ENCODE data around the gene OSBP.

Gene OSBP

DNA sequence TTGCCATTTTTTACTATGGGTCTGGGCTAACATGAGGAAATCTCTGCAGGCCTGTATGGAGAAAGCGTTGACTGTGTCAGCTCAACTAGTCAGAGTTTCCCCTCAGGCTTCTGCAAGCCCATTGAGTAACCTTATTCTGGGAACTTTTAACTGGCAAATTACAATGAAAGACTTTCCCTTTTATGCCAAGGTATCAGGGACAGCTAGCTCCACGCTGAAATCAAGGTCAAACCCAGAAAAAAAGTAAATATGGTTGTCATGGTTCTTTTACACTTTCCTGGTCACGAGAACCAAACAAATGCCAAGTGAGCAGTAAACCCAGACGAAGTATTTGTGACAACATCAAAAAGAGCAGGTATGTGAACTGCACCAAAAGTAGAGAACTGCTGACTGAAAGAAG lies 13.8 kb downstream of the OSBP start:
- Histone ChIP-seq H3K4me3 (ENCODE audit: extremely low read depth, insufficient read depth, low read length, poor library complexity, severe bottlenecking) (no peak overlapping the region), H3K9me3 (ENCODE audit: control insufficient read depth, low read length) (no peaks in the 10 kb centered on the region), H3K36me3 (ENCODE audit: control insufficient read depth, insufficient read depth, low read length) (peaks cover 98% of the 10 kb centered on the region), H3K4me1 (ENCODE audit: control insufficient read depth, insufficient read depth, low read length, poor library complexity, severe bottlenecking) (no peaks in the 10 kb centered on the region), H3K27ac (ENCODE audit: low read depth, low read length, severe bottlenecking) (no peak overlapping the region)
- WGBS, 2 experiments (ENCODE audit: insufficient coverage in 2 of 2) = 87 to 98% methylated on average over 4 of the region's 4 CpGs

DNA sequence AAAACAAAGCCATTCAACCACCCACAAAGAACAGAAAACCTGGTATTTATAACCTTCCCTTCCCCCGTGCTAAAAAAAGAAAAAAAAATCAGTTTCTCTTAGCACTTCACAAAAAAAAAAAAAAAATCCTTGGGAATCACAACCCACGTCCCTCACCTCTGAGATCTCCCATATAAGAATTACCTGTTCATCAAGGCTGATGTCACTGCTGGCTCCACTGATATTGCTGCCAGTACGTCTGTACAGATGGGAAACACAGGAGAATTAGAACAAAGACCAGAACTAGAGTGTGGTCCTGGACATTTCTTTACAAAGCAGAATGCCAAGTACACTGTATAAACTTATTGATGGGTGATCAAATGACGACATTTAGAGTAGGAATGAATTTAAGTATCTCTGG lies 14.9 kb downstream of the OSBP start:
- WGBS, 2 experiments (ENCODE audit: insufficient coverage in 2 of 2) = 80 to 100% methylated on average over 1 of the region's 4 CpGs
- Histone ChIP-seq H3K9me3 (ENCODE audit: control insufficient read depth, low read length) (no peaks in the 10 kb centered on the region), H3K4me3 (ENCODE audit: extremely low read depth, insufficient read depth, low read length, poor library complexity, severe bottlenecking) (no peak overlapping the region), H3K4me1 (ENCODE audit: control insufficient read depth, insufficient read depth, low read length, poor library complexity, severe bottlenecking) (no peaks in the 10 kb centered on the region), H3K27ac (ENCODE audit: low read depth, low read length, severe bottlenecking) (no peak overlapping the region), H3K36me3 (ENCODE audit: control insufficient read depth, insufficient read depth, low read length) (peaks cover 96% of the 10 kb centered on the region)

DNA sequence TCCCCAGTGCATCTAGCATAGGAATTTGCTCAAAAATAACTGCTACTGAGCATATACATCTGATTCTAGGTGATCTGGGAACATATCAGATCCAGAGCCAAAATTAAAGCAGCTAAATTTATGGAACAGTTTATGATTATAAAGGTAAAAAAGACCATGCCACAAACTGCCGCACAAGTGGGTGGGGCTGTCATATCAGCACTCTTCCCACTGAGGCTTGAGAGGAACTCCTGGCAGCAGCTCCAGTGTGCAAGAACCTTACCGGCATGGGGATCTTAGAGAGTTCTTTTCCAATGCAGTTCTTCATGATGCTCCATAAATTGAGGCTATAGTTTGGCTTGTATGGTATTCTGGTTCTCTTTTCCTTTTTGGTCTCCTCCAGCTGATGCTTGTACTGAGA lies 15.3 kb downstream of the OSBP start:
- no peaks in the 10 kb centered on the region for H3K9me3 ChIP-seq (ENCODE audit: control insufficient read depth, low read length)
- H3K4me1 ChIP-seq (ENCODE audit: control insufficient read depth, insufficient read depth, low read length, poor library complexity, severe bottlenecking) = no peaks in the 10 kb centered on the region
- H3K27ac ChIP-seq (ENCODE audit: low read depth, low read length, severe bottlenecking) = no peak overlapping the region
- WGBS, 2 experiments (ENCODE audit: insufficient coverage in 2 of 2) = 92 to 100% methylated on average over 2 of the region's 2 CpGs
- no peak overlapping the region for H3K4me3 ChIP-seq (ENCODE audit: extremely low read depth, insufficient read depth, low read length, poor library complexity, severe bottlenecking)
- H3K36me3 ChIP-seq (ENCODE audit: control insufficient read depth, insufficient read depth, low read length) = peaks cover 96% of the 10 kb centered on the region

DNA sequence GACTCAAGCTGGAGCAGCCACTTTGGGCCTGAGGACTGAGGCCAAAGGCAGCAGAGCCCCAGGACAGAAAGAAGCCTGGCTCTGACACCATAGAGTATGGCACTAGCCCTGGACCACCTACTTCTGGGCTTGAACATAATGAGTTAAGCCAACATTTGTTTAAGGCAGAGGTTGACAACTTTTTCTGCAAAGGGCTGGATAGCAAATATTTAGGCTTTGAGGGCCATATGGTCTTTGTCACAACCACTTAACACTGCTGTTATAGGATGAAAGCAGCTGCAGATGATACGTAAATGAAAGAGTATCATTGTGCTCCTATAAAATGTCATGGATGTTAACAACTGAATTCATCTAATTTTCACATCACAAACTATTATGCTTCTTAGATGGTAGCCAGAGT lies 16.6 kb downstream of the OSBP start:
- H3K4me1 ChIP-seq (ENCODE audit: control insufficient read depth, insufficient read depth, low read length, poor library complexity, severe bottlenecking) = no peaks in the 10 kb centered on the region
- peaks cover 97% of the 10 kb centered on the region for H3K36me3 ChIP-seq (ENCODE audit: control insufficient read depth, insufficient read depth, low read length)
- no peaks in the 10 kb centered on the region for H3K9me3 ChIP-seq (ENCODE audit: control insufficient read depth, low read length)
- WGBS, 2 experiments (ENCODE audit: insufficient coverage in 2 of 2) = no CpG with 5 or more reads among the region's 1 CpG
- no peak overlapping the region for H3K4me3 ChIP-seq (ENCODE audit: extremely low read depth, insufficient read depth, low read length, poor library complexity, severe bottlenecking)
- H3K27ac ChIP-seq (ENCODE audit: low read depth, low read length, severe bottlenecking) = no peak overlapping the region

DNA sequence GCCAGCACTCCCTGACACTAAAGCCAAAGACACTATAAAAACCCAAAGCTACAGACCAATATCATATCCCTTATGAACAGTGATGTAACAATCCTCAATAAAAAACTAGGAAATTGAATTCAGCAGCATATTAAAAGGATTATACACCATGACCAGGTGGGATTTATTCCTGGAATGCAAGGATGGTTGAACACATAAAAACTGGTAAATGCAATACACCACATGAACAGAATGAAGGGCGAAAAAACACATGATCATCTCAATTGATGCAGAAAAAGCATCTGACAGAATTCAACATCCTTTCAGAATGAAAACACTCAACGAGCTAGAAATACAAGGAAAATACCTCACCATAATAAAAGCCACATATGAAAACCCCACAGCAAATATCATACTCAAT lies 31.3 kb downstream of the OSBP start:
- no peaks in the 10 kb centered on the region for H3K4me1 ChIP-seq (ENCODE audit: control insufficient read depth, insufficient read depth, low read length, poor library complexity, severe bottlenecking)
- peaks cover 92% of the 10 kb centered on the region for H3K36me3 ChIP-seq (ENCODE audit: control insufficient read depth, insufficient read depth, low read length)
- H3K4me3 ChIP-seq (ENCODE audit: extremely low read depth, insufficient read depth, low read length, poor library complexity, severe bottlenecking) = no peak overlapping the region
- WGBS, 2 experiments (ENCODE audit: insufficient coverage in 2 of 2) = 100% methylated on average over 2 of the region's 2 CpGs
- H3K27ac ChIP-seq (ENCODE audit: low read depth, low read length, severe bottlenecking) = no peak overlapping the region
- H3K9me3 ChIP-seq (ENCODE audit: control insufficient read depth, low read length) = peaks cover 18% of the 10 kb centered on the region

DNA sequence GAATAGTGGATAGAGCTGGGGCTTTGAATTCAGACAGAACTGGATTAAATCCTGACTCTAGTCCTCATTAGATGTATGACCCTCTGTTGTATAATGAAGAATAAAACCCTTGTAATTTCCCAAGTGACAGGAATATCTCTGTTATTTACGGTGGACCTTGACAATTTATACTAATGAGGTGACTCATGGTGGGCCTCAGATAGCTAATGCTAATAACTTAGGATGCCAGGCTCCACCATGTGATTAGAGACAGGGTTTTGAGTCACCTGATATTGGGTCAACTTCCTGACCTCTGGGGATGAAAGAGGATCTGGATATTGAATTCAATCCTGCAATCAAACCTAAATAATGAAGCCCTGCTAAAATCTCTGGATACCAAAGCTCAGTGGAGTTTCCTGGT lies 33.6 kb downstream of the OSBP start:
- no peaks in the 10 kb centered on the region for H3K4me1 ChIP-seq (ENCODE audit: control insufficient read depth, insufficient read depth, low read length, poor library complexity, severe bottlenecking)
- WGBS, 2 experiments (ENCODE audit: insufficient coverage in 2 of 2) = 91 to 100% methylated on average over 1 of the region's 1 CpG
- peaks cover 91% of the 10 kb centered on the region for H3K36me3 ChIP-seq (ENCODE audit: control insufficient read depth, insufficient read depth, low read length)
- no peak overlapping the region for H3K4me3 ChIP-seq (ENCODE audit: extremely low read depth, insufficient read depth, low read length, poor library complexity, severe bottlenecking)
- peaks cover 18% of the 10 kb centered on the region for H3K9me3 ChIP-seq (ENCODE audit: control insufficient read depth, low read length)
- no peak overlapping the region for H3K27ac ChIP-seq (ENCODE audit: low read depth, low read length, severe bottlenecking)

DNA sequence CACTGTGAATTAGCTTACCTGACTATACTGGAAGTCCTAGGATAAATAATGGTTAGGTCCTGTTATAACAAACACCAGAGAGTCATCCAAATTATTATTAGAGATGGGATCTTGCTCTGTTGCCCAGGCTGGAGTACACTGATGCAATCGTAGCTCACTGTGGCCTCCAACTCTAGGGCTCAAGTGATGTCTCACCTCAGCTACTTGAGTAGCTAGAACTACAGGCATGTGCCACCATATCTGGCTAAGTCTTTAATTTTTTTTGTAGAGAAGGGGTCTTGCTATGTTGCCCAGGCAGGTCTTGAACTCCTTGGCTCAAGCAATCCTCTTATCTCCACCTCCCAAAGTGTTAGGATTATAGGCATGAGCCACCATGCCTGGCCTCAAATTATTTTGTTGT lies 37.2 kb downstream of the OSBP start:
- H3K9me3 ChIP-seq (ENCODE audit: control insufficient read depth, low read length) = no peaks in the 10 kb centered on the region
- WGBS, 2 experiments (ENCODE audit: insufficient coverage in 2 of 2) = 83 to 100% methylated on average over 1 of the region's 1 CpG
- peaks cover 94% of the 10 kb centered on the region for H3K36me3 ChIP-seq (ENCODE audit: control insufficient read depth, insufficient read depth, low read length)

DNA sequence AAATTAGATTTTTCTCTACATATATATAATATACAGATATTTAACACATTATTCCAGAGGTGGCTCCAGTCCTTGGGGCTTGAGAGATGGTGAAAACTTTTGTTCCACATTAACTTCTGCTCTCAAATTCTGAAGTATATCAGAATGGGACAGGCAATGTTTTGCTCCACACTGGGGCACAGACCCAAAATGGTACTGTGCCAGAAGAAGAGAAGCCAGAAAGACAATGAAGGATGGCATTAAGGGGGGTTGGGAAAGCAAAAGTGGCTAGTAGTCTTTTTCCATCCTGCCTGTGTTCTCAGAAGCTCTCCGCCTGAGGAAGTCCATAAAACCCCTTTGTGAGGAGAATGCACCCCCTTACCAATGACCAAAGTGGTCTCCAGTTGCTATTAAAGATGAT lies 40.1 kb downstream of the OSBP start:
- H3K4me3 ChIP-seq (ENCODE audit: extremely low read depth, insufficient read depth, low read length, poor library complexity, severe bottlenecking) = no peak overlapping the region
- no CpG with 5 or more reads among the region's 1 CpG for WGBS, 2 experiments (ENCODE audit: insufficient coverage in 2 of 2)
- no peaks in the 10 kb centered on the region for H3K9me3 ChIP-seq (ENCODE audit: control insufficient read depth, low read length)
- peaks cover 69% of the 10 kb centered on the region for H3K36me3 ChIP-seq (ENCODE audit: control insufficient read depth, insufficient read depth, low read length)
- no peak overlapping the region for H3K27ac ChIP-seq (ENCODE audit: low read depth, low read length, severe bottlenecking)
- peaks cover 31% of the 10 kb centered on the region for H3K4me1 ChIP-seq (ENCODE audit: control insufficient read depth, insufficient read depth, low read length, poor library complexity, severe bottlenecking)

More for the DNA sequence above, 37.2 kb downstream of the OSBP start:
- H3K4me1 ChIP-seq (ENCODE audit: control insufficient read depth, insufficient read depth, low read length, poor library complexity, severe bottlenecking) = peaks cover 24% of the 10 kb centered on the region
- H3K27ac ChIP-seq (ENCODE audit: low read depth, low read length, severe bottlenecking) = no peak overlapping the region
- no peak overlapping the region for H3K4me3 ChIP-seq (ENCODE audit: extremely low read depth, insufficient read depth, low read length, poor library complexity, severe bottlenecking)

DNA sequence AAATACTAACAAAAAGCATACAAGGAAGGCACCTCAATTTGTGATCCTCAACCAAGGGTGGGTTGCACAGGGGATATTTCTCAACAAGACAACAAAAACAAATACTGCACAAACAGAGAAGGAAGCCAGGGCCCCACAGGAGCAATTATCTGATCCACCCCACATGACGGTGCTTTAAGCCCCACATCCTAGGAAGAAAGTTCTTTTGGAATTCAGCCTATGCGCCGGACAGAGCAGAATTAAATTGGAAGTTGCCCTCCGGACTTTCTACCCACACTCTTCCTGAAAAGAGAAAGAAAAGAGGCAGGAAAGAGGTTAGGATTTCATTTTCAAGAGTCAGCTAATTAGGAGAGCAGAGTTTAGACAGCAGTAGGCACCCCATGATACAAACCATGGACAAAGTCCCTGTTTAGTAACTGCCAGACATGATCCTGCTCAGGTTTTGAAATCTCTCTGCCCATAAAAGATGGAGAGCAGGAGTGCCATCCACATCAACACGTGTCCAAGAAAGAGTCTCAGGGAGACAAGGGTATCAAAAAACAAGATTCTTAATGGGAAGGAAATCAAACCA lies 40.6 kb downstream of the OSBP start:
- 96% methylated on average over 4 of the region's 5 CpGs; no CpG with 5 or more reads in 1 of the 2 experiments for WGBS, 2 experiments (ENCODE audit: insufficient coverage in 2 of 2)
- no peaks in the 10 kb centered on the region for H3K9me3 ChIP-seq (ENCODE audit: control insufficient read depth, low read length)
- peaks cover 31% of the 10 kb centered on the region for H3K4me1 ChIP-seq (ENCODE audit: control insufficient read depth, insufficient read depth, low read length, poor library complexity, severe bottlenecking)
- H3K4me3 ChIP-seq (ENCODE audit: extremely low read depth, insufficient read depth, low read length, poor library complexity, severe bottlenecking) = no peak overlapping the region
- H3K36me3 ChIP-seq (ENCODE audit: control insufficient read depth, insufficient read depth, low read length) = peaks cover 65% of the 10 kb centered on the region
- peak overlapping the region; percentile 75 for H3K27ac ChIP-seq (ENCODE audit: low read depth, low read length, severe bottlenecking)

DNA sequence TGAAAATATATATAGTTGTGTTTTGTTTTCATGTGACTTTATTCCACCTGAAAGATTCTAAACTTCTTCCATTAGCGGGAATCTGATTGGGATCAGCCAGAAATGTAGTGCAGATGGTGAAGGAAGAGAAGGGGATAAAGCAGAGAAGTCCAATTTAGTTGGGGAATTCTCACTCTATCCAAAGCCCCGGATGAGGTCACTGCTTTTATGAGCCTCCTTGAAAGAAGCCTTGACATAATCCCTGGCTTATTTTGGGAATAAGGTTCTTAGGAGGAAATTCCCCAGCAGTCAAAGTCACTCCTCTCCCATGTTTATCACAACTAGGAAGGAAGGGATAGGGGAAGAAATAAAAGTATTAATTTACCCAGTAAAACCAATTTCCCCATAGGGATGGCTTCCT lies 41.1 kb downstream of the OSBP start:
- peaks cover 31% of the 10 kb centered on the region for H3K4me1 ChIP-seq (ENCODE audit: control insufficient read depth, insufficient read depth, low read length, poor library complexity, severe bottlenecking)
- H3K9me3 ChIP-seq (ENCODE audit: control insufficient read depth, low read length) = no peaks in the 10 kb centered on the region
- H3K36me3 ChIP-seq (ENCODE audit: control insufficient read depth, insufficient read depth, low read length) = peaks cover 59% of the 10 kb centered on the region
- peak overlapping the region; percentile 75 for H3K27ac ChIP-seq (ENCODE audit: low read depth, low read length, severe bottlenecking)
- H3K4me3 ChIP-seq (ENCODE audit: extremely low read depth, insufficient read depth, low read length, poor library complexity, severe bottlenecking) = no peak overlapping the region
- WGBS, 2 experiments (ENCODE audit: insufficient coverage in 2 of 2) = no CpG with 5 or more reads among the region's 2 CpGs

DNA sequence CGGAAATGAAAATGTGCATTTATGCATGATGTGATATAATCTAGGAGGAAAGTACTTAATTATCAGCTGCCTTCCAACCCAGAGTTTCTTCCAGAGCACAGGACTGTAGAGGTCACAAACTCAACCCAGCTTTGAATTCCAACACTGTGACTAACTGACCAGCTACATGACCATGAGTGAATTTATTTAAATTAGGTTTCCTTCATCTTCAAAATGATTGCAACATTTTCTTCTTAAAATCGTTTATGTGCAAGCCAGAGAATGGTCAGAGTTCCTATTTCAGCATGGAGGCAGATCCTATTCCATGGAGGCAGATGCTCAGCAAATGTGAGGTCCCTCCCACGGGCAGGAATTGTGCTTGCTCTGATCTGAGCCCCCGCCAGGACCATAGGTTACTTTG lies 42.4 kb downstream of the OSBP start:
- WGBS, 2 experiments (ENCODE audit: insufficient coverage in 2 of 2) = 71 to 94% methylated on average over 1 to 2 of the region's 4 CpGs
- H3K4me3 ChIP-seq (ENCODE audit: extremely low read depth, insufficient read depth, low read length, poor library complexity, severe bottlenecking) = no peak overlapping the region

More for the DNA sequence above, 42.4 kb downstream of the OSBP start:
- Histone ChIP-seq H3K4me1 (ENCODE audit: control insufficient read depth, insufficient read depth, low read length, poor library complexity, severe bottlenecking) (peaks cover 31% of the 10 kb centered on the region), H3K36me3 (ENCODE audit: control insufficient read depth, insufficient read depth, low read length) (peaks cover 48% of the 10 kb centered on the region), H3K9me3 (ENCODE audit: control insufficient read depth, low read length) (no peaks in the 10 kb centered on the region), H3K27ac (ENCODE audit: low read depth, low read length, severe bottlenecking) (peak overlapping the region; percentile 36)

Measured in mesodermal cell (in vitro differentiated cells).